GM19463 (cell line): ENCODE measurements around the gene OXGR1.
"Not testable (repeated sequence)": the region's sequence is repeated elsewhere in the genome, so short reads cannot be mapped to it uniquely, and the experiment has no call there.

ENCODE experiments used
- ATAC-seq: cut with Tn5 transposase; IDR thresholded peaks from one replicate; pipeline ENCODE4 v1.9.1; 2021; ENCODE audit warnings: mild to moderate bottlenecking, moderate library complexity; ENCODE audit not compliant: unreplicated experiment

The OXGR1 gene

GRCh38 chr13:97005625-97006262 lies 11.5 kb upstream of the OXGR1 start:
- ATAC-seq = no peak

- no peak for ATAC-seq
Observed at GRCh38 chr13:97004886-97005285, 10.6 kb upstream of the OXGR1 start.

GRCh38 chr13:97004096-97004876 lies 10.0 kb upstream of the OXGR1 start:
- ATAC-seq = no peak

GRCh38 chr13:97003071-97003470 lies 8.8 kb upstream of the OXGR1 start:
- no peak for ATAC-seq

- no peak for ATAC-seq
Observed at GRCh38 chr13:97002581-97002980, 8.3 kb upstream of the OXGR1 start.

GRCh38 chr13:97001636-97002035 lies 7.4 kb upstream of the OXGR1 start:
- no peak for ATAC-seq

- ATAC-seq = no peak
Observed at GRCh38 chr13:97000295-97000925, 6.1 kb upstream of the OXGR1 start.

GRCh38 chr13:96999091-96999490 lies 4.8 kb upstream of the OXGR1 start:
- no peak for ATAC-seq

- ATAC-seq = no peak
Observed at GRCh38 chr13:96998051-96998450, 3.8 kb upstream of the OXGR1 start.

- ATAC-seq = no peak
Observed at GRCh38 chr13:96996886-96997285, 2.6 kb upstream of the OXGR1 start.

- ATAC-seq = no peak
Observed at GRCh38 chr13:96996107-96996506, 1.8 kb upstream of the OXGR1 start.

- ATAC-seq = no peak
Observed at GRCh38 chr13:96994858-96995243, 575 bp upstream of the OXGR1 start.

- ATAC-seq = no peak
Observed at GRCh38 chr13:96993634-96994016, 651 bp downstream of the OXGR1 start.

GRCh38 chr13:96992633-96993032 lies 1.6 kb downstream of the OXGR1 start:
- ATAC-seq = no peak

GRCh38 chr13:96991072-96991471 lies 3.2 kb downstream of the OXGR1 start:
- ATAC-seq = no peak

GRCh38 chr13:96988441-96988840 lies 5.8 kb downstream of the OXGR1 start:
- no peak for ATAC-seq

GRCh38 chr13:96984051-96984508 lies 10.2 kb downstream of the OXGR1 start:
- ATAC-seq = peak; percentile 99

- no peak for ATAC-seq
Observed at GRCh38 chr13:96982672-96983071, 11.6 kb downstream of the OXGR1 start.

GRCh38 chr13:96979861-96980260 lies 14.4 kb downstream of the OXGR1 start:
- ATAC-seq = not testable (repeated sequence)

GRCh38 chr13:96968027-96968426 lies 26.2 kb downstream of the OXGR1 start:
- ATAC-seq = no peak

- ATAC-seq = no peak
Observed at GRCh38 chr13:96967248-96967745, 27.0 kb downstream of the OXGR1 start.
